Measurements from ENCODE around the gene LRRC7.

DNA sequence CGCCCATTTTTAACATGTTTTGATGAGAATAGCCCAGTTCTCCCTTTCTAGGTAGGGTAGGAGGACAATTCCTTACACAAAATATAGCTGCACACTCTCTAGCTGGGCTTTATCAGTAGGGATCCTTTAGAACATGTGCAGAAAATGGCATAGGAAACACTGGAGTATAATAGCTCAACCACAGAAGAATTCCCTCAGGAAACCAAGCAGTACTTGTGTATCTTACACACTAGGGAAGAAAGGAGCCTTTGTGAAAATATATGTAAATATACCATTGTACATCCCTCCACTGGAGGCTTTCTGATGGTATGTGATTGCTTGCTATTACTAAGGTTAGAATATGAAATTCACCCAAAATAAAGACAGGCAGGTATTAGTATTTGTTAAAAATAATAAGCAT lies 484.2 kb downstream of the LRRC7 start:
- TF ChIP-seq, protein P1, sequence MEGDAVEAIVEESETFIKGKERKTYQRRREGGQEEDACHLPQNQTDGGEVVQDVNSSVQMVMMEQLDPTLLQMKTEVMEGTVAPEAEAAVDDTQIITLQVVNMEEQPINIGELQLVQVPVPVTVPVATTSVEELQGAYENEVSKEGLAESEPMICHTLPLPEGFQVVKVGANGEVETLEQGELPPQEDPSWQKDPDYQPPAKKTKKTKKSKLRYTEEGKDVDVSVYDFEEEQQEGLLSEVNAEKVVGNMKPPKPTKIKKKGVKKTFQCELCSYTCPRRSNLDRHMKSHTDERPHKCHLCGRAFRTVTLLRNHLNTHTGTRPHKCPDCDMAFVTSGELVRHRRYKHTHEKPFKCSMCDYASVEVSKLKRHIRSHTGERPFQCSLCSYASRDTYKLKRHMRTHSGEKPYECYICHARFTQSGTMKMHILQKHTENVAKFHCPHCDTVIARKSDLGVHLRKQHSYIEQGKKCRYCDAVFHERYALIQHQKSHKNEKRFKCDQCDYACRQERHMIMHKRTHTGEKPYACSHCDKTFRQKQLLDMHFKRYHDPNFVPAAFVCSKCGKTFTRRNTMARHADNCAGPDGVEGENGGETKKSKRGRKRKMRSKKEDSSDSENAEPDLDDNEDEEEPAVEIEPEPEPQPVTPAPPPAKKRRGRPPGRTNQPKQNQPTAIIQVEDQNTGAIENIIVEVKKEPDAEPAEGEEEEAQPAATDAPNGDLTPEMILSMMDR (IDR thresholded peaks at IDR 0.05): no peak
- TF ChIP-seq POLR2A (IDR thresholded peaks at IDR 0.05): no peak
